ENCODE data around the gene RAB2B. TPM values are rescaled to one million over a fixed set of nuclear protein-coding genes. Genes with fewer than 3 reads are reported as not detected.

The RAB2B gene
- total RNA-seq, 1 donor from 2014 or later: 56.7 TPM

Small RNA genes lying within 50 kb of the gene (small RNA-seq; reads per million reads assigned to genes)
- gene RN7SL650P: not detected

Other genes with a start within 250 kb of the RAB2B start
- 614 TPM for gene HNRNPC, start 207.5 kb downstream of the RAB2B start, total RNA-seq
- not detected for gene RPGRIP1, start 196.9 kb downstream of the RAB2B start, total RNA-seq
- gene SUPT16H, start 92.9 kb downstream of the RAB2B start, total RNA-seq: 104 TPM
- 68.9 TPM for gene CHD8, start 20.8 kb downstream of the RAB2B start, total RNA-seq
- gene TOX4, start 236 bp upstream of the RAB2B start, total RNA-seq: 19.6 TPM
- 93.8 TPM for gene METTL3, start 34.4 kb upstream of the RAB2B start, total RNA-seq
- gene SALL2, start 49.4 kb upstream of the RAB2B start, total RNA-seq: 10.2 TPM
- gene OR10G3, start 103.1 kb upstream of the RAB2B start, total RNA-seq: not detected
- not detected for gene OR10G2, start 158.0 kb upstream of the RAB2B start, total RNA-seq
- gene OR4E2, start 176.9 kb upstream of the RAB2B start, total RNA-seq: not detected
- gene OR4E1, start 196.9 kb upstream of the RAB2B start, total RNA-seq: not detected

All from frontal cortex (tissue), 1 donor.